SK-N-SH treated with all-trans-retinoic acid at 6 μM for 48 hours (cell line): ENCODE results near the gene TFG.

Experiments used
- BACH2 ChIP-seq: fragments of 250-450 bp; sonication (Bioruptor Pico); IDR thresholded peaks from 2 replicates; pipeline ENCODE4 v1.9.0; 2021; ENCODE audit warnings: mild to moderate bottlenecking, borderline replicate concordance
- GLIS3 ChIP-seq: fragments of 250-450 bp; sonication (Bioruptor Pico); IDR thresholded peaks from 2 replicates; pipeline ENCODE4 v1.5.0; 2020; ENCODE audit warnings: mild to moderate bottlenecking, moderate library complexity
- OSR1 ChIP-seq: fragments of 250-450 bp; sonication (Bioruptor Pico); IDR thresholded peaks from 2 replicates; pipeline ENCODE4 v1.8.0; 2022; ENCODE audit warnings: moderate library complexity, mild to moderate bottlenecking, inconsistent platforms
- RARB ChIP-seq: fragments of 250-450 bp; sonication (Bioruptor Pico); IDR thresholded peaks from 2 replicates; pipeline ENCODE4 v1.8.0; 2021; ENCODE audit warnings: mild to moderate bottlenecking, moderate library complexity
- ZFP3 ChIP-seq: fragments of 250-450 bp; sonication (Bioruptor Pico); IDR thresholded peaks from 2 replicates; pipeline ENCODE4 v1.5.0; 2020; ENCODE audit warnings: mild to moderate bottlenecking, moderate library complexity
- ZFP30 ChIP-seq: fragments of 450-650 bp; formaldehyde crosslinking; IDR thresholded peaks from 2 replicates; pipeline ENCODE4 v1.5.0; 2022; ENCODE audit warnings: mild to moderate bottlenecking, moderate library complexity
- TF ChIP-seq, protein P1 (sequence below): fragments of 250-450 bp; sonication (Bioruptor Pico); IDR thresholded peaks from 2 replicates; pipeline ENCODE4 v1.8.0; 2020; ENCODE audit warnings: mild to moderate bottlenecking, moderate library complexity, borderline replicate concordance
- TF ChIP-seq, protein P2 (sequence below): fragments of 250-450 bp; sonication (Bioruptor Pico); IDR thresholded peaks from 2 replicates; pipeline ENCODE4 v1.8.0; 2021; ENCODE audit warnings: low read depth, mild to moderate bottlenecking, moderate library complexity, borderline replicate concordance
- TF ChIP-seq, protein P3 (sequence below): fragments of 250-450 bp; sonication (Bioruptor Pico); IDR thresholded peaks from 2 replicates; pipeline ENCODE4 v1.5.0; 2020; ENCODE audit warnings: mild to moderate bottlenecking, moderate library complexity

DNA sequence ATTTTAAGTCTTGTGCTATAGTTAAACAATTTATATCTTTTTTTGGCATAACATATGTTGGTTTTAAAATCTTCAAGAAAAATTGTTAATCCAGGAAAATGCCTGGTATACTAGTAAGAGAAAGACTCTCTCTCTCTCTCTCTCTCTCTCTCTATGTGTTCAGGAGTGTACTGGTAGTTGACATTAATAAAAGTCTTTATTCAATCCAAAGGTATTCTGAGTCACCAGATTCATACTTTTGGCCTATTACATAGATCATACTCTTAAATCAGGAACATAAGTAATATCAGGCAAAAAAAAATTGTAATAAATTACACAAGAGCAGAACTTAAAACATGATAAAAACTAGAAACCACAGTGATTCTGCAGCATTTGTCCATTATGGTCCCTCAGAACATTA is 70.2 kb downstream of the TFG start:
- TF ChIP-seq, protein P1, sequence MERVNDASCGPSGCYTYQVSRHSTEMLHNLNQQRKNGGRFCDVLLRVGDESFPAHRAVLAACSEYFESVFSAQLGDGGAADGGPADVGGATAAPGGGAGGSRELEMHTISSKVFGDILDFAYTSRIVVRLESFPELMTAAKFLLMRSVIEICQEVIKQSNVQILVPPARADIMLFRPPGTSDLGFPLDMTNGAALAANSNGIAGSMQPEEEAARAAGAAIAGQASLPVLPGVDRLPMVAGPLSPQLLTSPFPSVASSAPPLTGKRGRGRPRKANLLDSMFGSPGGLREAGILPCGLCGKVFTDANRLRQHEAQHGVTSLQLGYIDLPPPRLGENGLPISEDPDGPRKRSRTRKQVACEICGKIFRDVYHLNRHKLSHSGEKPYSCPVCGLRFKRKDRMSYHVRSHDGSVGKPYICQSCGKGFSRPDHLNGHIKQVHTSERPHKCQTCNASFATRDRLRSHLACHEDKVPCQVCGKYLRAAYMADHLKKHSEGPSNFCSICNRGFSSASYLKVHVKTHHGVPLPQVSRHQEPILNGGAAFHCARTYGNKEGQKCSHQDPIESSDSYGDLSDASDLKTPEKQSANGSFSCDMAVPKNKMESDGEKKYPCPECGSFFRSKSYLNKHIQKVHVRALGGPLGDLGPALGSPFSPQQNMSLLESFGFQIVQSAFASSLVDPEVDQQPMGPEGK (CRISPR knock-in tag): no peak
- no peak for TF ChIP-seq ZFP30 (CRISPR knock-in tag)
- no peak for TF ChIP-seq ZFP3 (CRISPR knock-in tag)
- no peak for TF ChIP-seq OSR1 (CRISPR knock-in tag)
- no peak for TF ChIP-seq GLIS3
- TF ChIP-seq RARB (CRISPR knock-in tag): no peak
- no peak for TF ChIP-seq BACH2 (CRISPR knock-in tag)
- TF ChIP-seq, protein P2, sequence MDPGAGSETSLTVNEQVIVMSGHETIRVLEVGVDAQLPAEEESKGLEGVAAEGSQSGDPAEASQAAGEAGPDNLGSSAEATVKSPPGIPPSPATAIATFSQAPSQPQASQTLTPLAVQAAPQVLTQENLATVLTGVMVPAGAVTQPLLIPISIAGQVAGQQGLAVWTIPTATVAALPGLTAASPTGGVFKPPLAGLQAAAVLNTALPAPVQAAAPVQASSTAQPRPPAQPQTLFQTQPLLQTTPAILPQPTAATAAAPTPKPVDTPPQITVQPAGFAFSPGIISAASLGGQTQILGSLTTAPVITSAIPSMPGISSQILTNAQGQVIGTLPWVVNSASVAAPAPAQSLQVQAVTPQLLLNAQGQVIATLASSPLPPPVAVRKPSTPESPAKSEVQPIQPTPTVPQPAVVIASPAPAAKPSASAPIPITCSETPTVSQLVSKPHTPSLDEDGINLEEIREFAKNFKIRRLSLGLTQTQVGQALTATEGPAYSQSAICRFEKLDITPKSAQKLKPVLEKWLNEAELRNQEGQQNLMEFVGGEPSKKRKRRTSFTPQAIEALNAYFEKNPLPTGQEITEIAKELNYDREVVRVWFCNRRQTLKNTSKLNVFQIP (CRISPR knock-in tag): no peak
- TF ChIP-seq, protein P3, sequence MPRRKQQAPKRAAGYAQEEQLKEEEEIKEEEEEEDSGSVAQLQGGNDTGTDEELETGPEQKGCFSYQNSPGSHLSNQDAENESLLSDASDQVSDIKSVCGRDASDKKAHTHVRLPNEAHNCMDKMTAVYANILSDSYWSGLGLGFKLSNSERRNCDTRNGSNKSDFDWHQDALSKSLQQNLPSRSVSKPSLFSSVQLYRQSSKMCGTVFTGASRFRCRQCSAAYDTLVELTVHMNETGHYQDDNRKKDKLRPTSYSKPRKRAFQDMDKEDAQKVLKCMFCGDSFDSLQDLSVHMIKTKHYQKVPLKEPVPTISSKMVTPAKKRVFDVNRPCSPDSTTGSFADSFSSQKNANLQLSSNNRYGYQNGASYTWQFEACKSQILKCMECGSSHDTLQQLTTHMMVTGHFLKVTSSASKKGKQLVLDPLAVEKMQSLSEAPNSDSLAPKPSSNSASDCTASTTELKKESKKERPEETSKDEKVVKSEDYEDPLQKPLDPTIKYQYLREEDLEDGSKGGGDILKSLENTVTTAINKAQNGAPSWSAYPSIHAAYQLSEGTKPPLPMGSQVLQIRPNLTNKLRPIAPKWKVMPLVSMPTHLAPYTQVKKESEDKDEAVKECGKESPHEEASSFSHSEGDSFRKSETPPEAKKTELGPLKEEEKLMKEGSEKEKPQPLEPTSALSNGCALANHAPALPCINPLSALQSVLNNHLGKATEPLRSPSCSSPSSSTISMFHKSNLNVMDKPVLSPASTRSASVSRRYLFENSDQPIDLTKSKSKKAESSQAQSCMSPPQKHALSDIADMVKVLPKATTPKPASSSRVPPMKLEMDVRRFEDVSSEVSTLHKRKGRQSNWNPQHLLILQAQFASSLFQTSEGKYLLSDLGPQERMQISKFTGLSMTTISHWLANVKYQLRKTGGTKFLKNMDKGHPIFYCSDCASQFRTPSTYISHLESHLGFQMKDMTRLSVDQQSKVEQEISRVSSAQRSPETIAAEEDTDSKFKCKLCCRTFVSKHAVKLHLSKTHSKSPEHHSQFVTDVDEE (CRISPR knock-in tag): no peak
